Measurements from ENCODE around the gene CCRL2. TPM values are rescaled to one million over a fixed set of nuclear protein-coding genes. Genes with fewer than 3 reads are reported as not detected.

CCRL2 gene
- total RNA-seq, 1 donor, result 0.72 TPM

DNA sequence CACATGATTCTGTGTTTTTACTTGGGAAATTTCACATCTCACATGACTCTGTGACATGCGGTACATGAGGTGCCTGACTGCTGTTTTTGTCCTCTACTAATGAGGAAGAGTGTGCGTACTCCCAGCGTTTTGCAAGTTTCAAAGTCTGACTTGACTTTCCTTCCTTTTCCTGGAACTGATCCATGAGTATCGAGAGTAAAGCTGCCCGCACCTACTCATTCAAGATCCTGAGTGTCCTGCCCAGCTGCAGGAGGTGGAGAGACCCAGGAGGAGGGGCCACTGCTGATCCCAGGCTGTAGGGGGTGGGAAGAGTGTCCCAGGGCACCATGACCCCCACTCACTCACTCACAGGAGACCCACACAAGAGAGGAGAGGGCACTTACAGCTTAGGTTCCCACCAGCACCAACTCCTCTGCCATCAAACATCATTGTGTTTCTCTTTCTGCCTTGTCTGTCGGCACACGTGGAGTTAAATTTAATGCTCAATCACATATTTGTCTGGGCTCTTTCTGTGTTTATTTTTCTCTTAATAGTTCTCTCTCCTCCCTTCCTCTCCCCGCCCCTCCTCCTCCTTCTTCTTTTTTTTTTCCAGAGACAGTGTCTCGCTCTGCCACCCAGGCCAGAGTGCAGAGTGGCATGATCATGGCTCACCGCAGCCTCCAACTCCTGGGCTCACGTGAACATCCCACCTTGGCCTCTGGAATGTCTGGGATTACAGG lies 1.6 kb upstream of the CCRL2 start:
- no peak overlapping the region for H3K27ac ChIP-seq (ENCODE audit: low read depth, low read length)
- DNase-seq (ENCODE audit: insufficient read length, low spot score, missing footprints), result peak; percentile 83
- no peaks in the 10 kb centered on the region for H3K36me3 ChIP-seq (ENCODE audit: insufficient read depth, low read length)
- no peaks in the 10 kb centered on the region for H4K20me1 ChIP-seq (ENCODE audit: insufficient read depth, low read length)
- no peaks in the 10 kb centered on the region for H3K79me2 ChIP-seq (ENCODE audit: insufficient read depth, low read length)
- peaks cover 37% of the 10 kb centered on the region for H3K4me1 ChIP-seq (ENCODE audit: insufficient read depth, low read length)
- peak overlapping the region; percentile 46 for H3K4me2 ChIP-seq (ENCODE audit: insufficient read depth, low read length)
- peak overlapping the region; percentile 63 for H2AFZ ChIP-seq (ENCODE audit: low read length)
- no peaks in the 10 kb centered on the region for H3K9me3 ChIP-seq (ENCODE audit: low read depth, low read length)
- H3K4me3 ChIP-seq (ENCODE audit: insufficient read depth, low read length), result no peak overlapping the region
- H3K27me3 ChIP-seq (ENCODE audit: insufficient read depth, low read length), result peaks cover 3% of the 10 kb centered on the region
- TF ChIP-seq, protein P1, sequence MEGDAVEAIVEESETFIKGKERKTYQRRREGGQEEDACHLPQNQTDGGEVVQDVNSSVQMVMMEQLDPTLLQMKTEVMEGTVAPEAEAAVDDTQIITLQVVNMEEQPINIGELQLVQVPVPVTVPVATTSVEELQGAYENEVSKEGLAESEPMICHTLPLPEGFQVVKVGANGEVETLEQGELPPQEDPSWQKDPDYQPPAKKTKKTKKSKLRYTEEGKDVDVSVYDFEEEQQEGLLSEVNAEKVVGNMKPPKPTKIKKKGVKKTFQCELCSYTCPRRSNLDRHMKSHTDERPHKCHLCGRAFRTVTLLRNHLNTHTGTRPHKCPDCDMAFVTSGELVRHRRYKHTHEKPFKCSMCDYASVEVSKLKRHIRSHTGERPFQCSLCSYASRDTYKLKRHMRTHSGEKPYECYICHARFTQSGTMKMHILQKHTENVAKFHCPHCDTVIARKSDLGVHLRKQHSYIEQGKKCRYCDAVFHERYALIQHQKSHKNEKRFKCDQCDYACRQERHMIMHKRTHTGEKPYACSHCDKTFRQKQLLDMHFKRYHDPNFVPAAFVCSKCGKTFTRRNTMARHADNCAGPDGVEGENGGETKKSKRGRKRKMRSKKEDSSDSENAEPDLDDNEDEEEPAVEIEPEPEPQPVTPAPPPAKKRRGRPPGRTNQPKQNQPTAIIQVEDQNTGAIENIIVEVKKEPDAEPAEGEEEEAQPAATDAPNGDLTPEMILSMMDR (IDR thresholded peaks at IDR 0.05; ENCODE audit: extremely low read depth, low read depth, low read length), result no peak

DNA sequence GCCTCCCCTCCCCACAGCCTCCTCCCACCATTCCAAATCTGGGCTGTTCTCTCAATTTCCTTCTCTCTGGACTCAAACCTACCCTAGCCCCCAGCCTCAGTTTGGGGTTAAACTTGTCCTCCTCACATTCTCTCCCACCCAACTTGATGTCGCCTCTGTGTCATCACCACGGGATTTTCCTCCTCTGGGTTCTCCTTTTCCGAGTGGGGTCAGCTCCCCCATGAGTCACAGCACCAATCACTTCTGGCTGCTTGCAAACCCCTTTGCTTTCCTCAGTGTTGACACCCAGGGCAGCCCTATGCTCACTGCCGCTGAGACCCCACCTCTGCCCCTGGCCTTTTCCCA lies 644 bp upstream of the CCRL2 start:
- no peaks in the 10 kb centered on the region for H3K79me2 ChIP-seq (ENCODE audit: insufficient read depth, low read length)
- no peak overlapping the region for H3K4me3 ChIP-seq (ENCODE audit: insufficient read depth, low read length)
- H3K4me1 ChIP-seq (ENCODE audit: insufficient read depth, low read length), result peaks cover 42% of the 10 kb centered on the region
- peak overlapping the region; percentile 78 for H3K4me2 ChIP-seq (ENCODE audit: insufficient read depth, low read length)
- peak; percentile 17 for DNase-seq (ENCODE audit: insufficient read length, low spot score, missing footprints)
- H4K20me1 ChIP-seq (ENCODE audit: insufficient read depth, low read length), result no peaks in the 10 kb centered on the region
- TF ChIP-seq, protein P1 (IDR thresholded peaks at IDR 0.05; ENCODE audit: extremely low read depth, low read depth, low read length), result no peak
- H3K36me3 ChIP-seq (ENCODE audit: insufficient read depth, low read length), result no peaks in the 10 kb centered on the region
- H2AFZ ChIP-seq (ENCODE audit: low read length), result peak overlapping the region; percentile 93
- no peak overlapping the region for H3K27ac ChIP-seq (ENCODE audit: low read depth, low read length)
- no peaks in the 10 kb centered on the region for H3K9me3 ChIP-seq (ENCODE audit: low read depth, low read length)
- peaks cover 3% of the 10 kb centered on the region for H3K27me3 ChIP-seq (ENCODE audit: insufficient read depth, low read length)

DNA sequence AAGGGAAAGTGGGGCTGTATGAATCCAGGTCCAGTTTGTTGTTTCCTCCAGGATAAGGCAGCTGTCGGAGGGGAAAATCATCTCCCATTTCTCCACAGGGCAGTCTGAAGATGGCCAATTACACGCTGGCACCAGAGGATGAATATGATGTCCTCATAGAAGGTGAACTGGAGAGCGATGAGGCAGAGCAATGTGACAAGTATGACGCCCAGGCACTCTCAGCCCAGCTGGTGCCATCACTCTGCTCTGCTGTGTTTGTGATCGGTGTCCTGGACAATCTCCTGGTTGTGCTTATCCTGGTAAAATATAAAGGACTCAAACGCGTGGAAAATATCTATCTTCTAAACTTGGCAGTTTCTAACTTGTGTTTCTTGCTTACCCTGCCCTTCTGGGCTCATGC lies 911 bp downstream of the CCRL2 start:
- Histone ChIP-seq H3K27me3 (ENCODE audit: insufficient read depth, low read length) (peaks cover 3% of the 10 kb centered on the region), H3K27ac (ENCODE audit: low read depth, low read length) (no peak overlapping the region), H3K4me3 (ENCODE audit: insufficient read depth, low read length) (peak overlapping the region; percentile 62), H3K36me3 (ENCODE audit: insufficient read depth, low read length) (no peaks in the 10 kb centered on the region), H4K20me1 (ENCODE audit: insufficient read depth, low read length) (no peaks in the 10 kb centered on the region), H3K4me2 (ENCODE audit: insufficient read depth, low read length) (peak overlapping the region; percentile 78), H3K9me3 (ENCODE audit: low read depth, low read length) (no peaks in the 10 kb centered on the region), H3K4me1 (ENCODE audit: insufficient read depth, low read length) (peaks cover 42% of the 10 kb centered on the region), H3K79me2 (ENCODE audit: insufficient read depth, low read length) (no peaks in the 10 kb centered on the region), H2AFZ (ENCODE audit: low read length) (peak overlapping the region; percentile 93)
- TF ChIP-seq, protein P1 (IDR thresholded peaks at IDR 0.05; ENCODE audit: extremely low read depth, low read depth, low read length), result no peak
- no peak for DNase-seq (ENCODE audit: insufficient read length, low spot score, missing footprints)

DNA sequence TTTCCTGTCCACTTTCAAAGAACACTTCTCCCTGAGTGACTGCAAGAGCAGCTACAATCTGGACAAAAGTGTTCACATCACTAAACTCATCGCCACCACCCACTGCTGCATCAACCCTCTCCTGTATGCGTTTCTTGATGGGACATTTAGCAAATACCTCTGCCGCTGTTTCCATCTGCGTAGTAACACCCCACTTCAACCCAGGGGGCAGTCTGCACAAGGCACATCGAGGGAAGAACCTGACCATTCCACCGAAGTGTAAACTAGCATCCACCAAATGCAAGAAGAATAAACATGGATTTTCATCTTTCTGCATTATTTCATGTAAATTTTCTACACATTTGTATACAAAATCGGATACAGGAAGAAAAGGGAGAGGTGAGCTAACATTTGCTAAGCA lies 1.8 kb downstream of the CCRL2 start:
- Histone ChIP-seq H3K27ac (ENCODE audit: low read depth, low read length) (no peak overlapping the region), H3K4me3 (ENCODE audit: insufficient read depth, low read length) (no peak overlapping the region), H3K36me3 (ENCODE audit: insufficient read depth, low read length) (no peaks in the 10 kb centered on the region), H3K27me3 (ENCODE audit: insufficient read depth, low read length) (no peaks in the 10 kb centered on the region), H3K79me2 (ENCODE audit: insufficient read depth, low read length) (no peaks in the 10 kb centered on the region), H3K4me2 (ENCODE audit: insufficient read depth, low read length) (no peak overlapping the region), H3K4me1 (ENCODE audit: insufficient read depth, low read length) (peaks cover 42% of the 10 kb centered on the region), H3K9me3 (ENCODE audit: low read depth, low read length) (no peaks in the 10 kb centered on the region), H2AFZ (ENCODE audit: low read length) (no peak overlapping the region), H4K20me1 (ENCODE audit: insufficient read depth, low read length) (no peaks in the 10 kb centered on the region)
- no peak for DNase-seq (ENCODE audit: insufficient read length, low spot score, missing footprints)
- TF ChIP-seq, protein P1 (IDR thresholded peaks at IDR 0.05; ENCODE audit: extremely low read depth, low read depth, low read length), result no peak

Data from osteoblast (primary cell).